ENCODE results near the gene OXA1L. TPM values are rescaled to one million over a fixed set of nuclear protein-coding genes. Genes with fewer than 3 reads are reported as not detected.

OXA1L gene
- polyA plus RNA-seq (2012; ENCODE audit: insufficient read length, low read depth): 77.2 TPM

GRCh38 chr14:22766457-22767322 is at the start of gene OXA1L:
OXA1L (plus strand) TSS chr14:22766688; CDS start chr14:22766702, 14 bp downstream.
- TF ChIP-seq, protein P1, sequence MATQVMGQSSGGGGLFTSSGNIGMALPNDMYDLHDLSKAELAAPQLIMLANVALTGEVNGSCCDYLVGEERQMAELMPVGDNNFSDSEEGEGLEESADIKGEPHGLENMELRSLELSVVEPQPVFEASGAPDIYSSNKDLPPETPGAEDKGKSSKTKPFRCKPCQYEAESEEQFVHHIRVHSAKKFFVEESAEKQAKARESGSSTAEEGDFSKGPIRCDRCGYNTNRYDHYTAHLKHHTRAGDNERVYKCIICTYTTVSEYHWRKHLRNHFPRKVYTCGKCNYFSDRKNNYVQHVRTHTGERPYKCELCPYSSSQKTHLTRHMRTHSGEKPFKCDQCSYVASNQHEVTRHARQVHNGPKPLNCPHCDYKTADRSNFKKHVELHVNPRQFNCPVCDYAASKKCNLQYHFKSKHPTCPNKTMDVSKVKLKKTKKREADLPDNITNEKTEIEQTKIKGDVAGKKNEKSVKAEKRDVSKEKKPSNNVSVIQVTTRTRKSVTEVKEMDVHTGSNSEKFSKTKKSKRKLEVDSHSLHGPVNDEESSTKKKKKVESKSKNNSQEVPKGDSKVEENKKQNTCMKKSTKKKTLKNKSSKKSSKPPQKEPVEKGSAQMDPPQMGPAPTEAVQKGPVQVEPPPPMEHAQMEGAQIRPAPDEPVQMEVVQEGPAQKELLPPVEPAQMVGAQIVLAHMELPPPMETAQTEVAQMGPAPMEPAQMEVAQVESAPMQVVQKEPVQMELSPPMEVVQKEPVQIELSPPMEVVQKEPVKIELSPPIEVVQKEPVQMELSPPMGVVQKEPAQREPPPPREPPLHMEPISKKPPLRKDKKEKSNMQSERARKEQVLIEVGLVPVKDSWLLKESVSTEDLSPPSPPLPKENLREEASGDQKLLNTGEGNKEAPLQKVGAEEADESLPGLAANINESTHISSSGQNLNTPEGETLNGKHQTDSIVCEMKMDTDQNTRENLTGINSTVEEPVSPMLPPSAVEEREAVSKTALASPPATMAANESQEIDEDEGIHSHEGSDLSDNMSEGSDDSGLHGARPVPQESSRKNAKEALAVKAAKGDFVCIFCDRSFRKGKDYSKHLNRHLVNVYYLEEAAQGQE (IDR thresholded peaks at IDR 0.05; ENCODE audit: insufficient read depth in 1 of 2, low read depth in 2 of 2, low read length in 2 of 2): no peak
- no peak for TF ChIP-seq FOXP2 (optimal IDR thresholded peaks at IDR 0.05; ENCODE audit: borderline replicate concordance, extremely low read depth, extremely low read length, insufficient read depth)
- peak; percentile 72 for TF ChIP-seq POLR2AphosphoS5 (IDR thresholded peaks at IDR 0.05; ENCODE audit: low read depth, low read length)
- TF ChIP-seq TAF1 (IDR thresholded peaks at IDR 0.05; ENCODE audit: borderline replicate concordance, insufficient read depth, low read length): peak; percentile 85; the same call in 1 of the 2 replicates
- no peak for TF ChIP-seq SIN3A (IDR thresholded peaks at IDR 0.05; ENCODE audit: borderline replicate concordance, insufficient read depth, low read length)

- TF ChIP-seq, protein P1 (IDR thresholded peaks at IDR 0.05; ENCODE audit: insufficient read depth in 1 of 2, low read depth in 2 of 2, low read length in 2 of 2): no peak
- TF ChIP-seq POLR2AphosphoS5 (IDR thresholded peaks at IDR 0.05; ENCODE audit: low read depth, low read length) (no peak), SIN3A (IDR thresholded peaks at IDR 0.05; ENCODE audit: borderline replicate concordance, insufficient read depth, low read length) (no peak), FOXP2 (optimal IDR thresholded peaks at IDR 0.05; ENCODE audit: borderline replicate concordance, extremely low read depth, extremely low read length, insufficient read depth) (no peak), TAF1 (IDR thresholded peaks at IDR 0.05; ENCODE audit: borderline replicate concordance, insufficient read depth, low read length) (no peak)
Observed at GRCh38 chr14:22718091-22718490, 48.4 kb upstream of the OXA1L start.

GRCh38 chr14:22721213-22721612 is 45.3 kb upstream of the OXA1L start:
- TF ChIP-seq FOXP2 (optimal IDR thresholded peaks at IDR 0.05; ENCODE audit: borderline replicate concordance, extremely low read depth, extremely low read length, insufficient read depth): no peak
- no peak for TF ChIP-seq SIN3A (IDR thresholded peaks at IDR 0.05; ENCODE audit: borderline replicate concordance, insufficient read depth, low read length)
- TF ChIP-seq POLR2AphosphoS5 (IDR thresholded peaks at IDR 0.05; ENCODE audit: low read depth, low read length): no peak
- TF ChIP-seq, protein P1 (IDR thresholded peaks at IDR 0.05; ENCODE audit: insufficient read depth in 1 of 2, low read depth in 2 of 2, low read length in 2 of 2): no peak
- TF ChIP-seq TAF1 (IDR thresholded peaks at IDR 0.05; ENCODE audit: borderline replicate concordance, insufficient read depth, low read length): no peak

- TF ChIP-seq, protein P1 (IDR thresholded peaks at IDR 0.05; ENCODE audit: insufficient read depth in 1 of 2, low read depth in 2 of 2, low read length in 2 of 2): peak in 1 of 2 experiments; percentile 76; a peak in 1 of 4 replicates
- TF ChIP-seq TAF1 (IDR thresholded peaks at IDR 0.05; ENCODE audit: borderline replicate concordance, insufficient read depth, low read length): no peak
Observed at GRCh38 chr14:22723815-22724214, 42.7 kb upstream of the OXA1L start.
